GM21367 (cell line): Measurements from ENCODE around the gene TMSB10.

Source experiments
- ATAC-seq: cut with Tn5 transposase; IDR thresholded peaks from one replicate; pipeline ENCODE4 v1.9.1; 2021; ENCODE audit not compliant: unreplicated experiment

TMSB10 gene

DNA sequence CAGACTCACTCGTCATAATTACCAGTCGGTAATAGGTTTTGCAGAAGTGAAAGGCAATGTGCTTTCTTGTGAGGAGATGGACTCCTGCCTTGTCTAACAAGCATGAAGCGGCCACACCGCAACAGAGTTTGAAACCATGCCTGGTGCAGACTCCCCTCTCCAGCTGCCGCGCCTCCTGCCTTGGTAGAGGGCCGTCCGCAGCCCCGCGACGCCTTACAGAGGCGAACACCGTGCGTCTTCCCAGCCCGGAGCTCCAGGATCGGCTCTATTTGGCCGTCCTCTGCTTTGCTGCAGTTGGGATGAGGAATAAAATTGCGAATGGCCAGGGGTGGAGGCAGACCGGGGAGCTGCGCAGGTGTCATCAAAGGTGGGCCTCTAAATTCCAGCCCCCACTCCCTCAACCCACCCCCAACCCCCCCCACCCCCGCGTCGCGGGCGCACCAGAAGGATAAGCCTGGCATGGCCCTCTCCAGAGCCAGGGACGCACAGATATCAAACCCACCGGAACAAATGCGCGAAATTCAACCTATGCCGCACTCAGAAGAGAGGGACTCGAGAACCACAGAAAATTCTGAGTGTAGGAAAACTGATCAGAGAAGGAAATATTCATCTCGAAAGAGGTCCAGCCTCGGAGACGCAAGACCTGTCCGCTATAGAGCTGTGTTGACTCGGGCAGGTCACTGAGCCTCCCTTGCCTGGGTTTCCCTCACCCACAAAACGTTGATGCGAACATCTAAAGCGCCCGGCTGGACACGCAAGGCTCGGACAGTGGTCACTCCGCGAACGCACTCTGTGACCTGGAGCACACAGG lies 25.7 kb upstream of the TMSB10 start:
- peak; percentile 72 for ATAC-seq

DNA sequence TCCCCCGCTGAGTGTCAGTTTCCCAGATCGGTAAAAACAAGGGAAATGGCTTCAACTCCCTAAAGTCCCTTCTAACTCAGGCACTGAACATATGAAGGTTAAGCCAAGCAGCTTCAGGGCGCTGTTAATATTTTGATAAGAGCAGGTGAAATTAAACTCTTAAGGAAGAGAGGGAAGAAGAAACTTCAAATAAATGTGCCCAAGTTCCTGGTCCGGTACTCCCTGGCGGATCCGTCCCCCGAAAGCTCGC lies 25.1 kb upstream of the TMSB10 start:
- no peak for ATAC-seq

DNA sequence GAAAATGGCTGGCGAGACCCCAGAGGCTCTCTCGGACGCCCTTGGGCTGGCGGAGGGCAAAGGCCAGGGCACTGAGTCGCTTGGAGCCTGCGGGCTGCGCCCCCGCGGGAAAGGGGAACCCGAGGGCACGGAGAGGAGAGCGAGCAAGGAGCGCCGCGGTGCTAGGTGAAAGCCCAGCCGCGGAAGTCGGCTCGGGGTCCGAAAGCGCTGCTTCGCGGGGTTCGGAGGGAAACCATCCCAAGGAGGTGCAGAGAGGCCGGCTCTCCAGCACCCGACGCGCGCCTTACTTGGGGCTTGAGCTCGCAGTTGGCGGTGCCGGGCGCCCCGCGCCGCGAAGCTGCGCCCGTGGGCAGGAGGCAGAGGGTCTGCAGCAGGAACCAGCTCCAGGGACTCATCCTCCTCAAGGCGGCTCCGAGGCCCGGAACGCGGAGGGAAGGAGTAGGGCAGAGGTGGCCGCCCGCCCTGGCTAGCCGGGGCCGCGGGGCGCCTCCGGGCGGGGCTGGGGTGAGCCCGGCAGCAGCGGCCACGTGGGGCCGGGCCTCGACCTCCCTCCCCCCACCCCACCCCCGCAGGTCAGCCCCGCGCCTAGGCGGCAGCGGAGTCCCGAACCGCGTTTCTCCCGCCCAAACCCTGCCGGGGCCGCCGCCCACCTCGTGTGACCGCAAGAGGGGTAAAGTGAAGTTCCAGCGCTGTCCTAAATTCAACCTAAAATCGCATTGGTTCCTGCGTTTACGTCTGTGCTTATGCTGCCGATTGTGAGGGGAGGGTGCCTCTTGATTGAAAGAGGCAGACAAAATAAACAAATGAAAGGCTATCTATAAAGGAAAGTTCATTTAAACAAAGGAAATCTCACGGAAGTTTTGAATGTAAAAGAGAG lies 24.6 kb upstream of the TMSB10 start, which contains the start of gene TRABD2A:
TSS of gene TRABD2A (minus strand) at position 440 of the 877 bp plus-strand sequence. CDS start at position 395, 45 bp downstream.
- ATAC-seq = no peak

DNA sequence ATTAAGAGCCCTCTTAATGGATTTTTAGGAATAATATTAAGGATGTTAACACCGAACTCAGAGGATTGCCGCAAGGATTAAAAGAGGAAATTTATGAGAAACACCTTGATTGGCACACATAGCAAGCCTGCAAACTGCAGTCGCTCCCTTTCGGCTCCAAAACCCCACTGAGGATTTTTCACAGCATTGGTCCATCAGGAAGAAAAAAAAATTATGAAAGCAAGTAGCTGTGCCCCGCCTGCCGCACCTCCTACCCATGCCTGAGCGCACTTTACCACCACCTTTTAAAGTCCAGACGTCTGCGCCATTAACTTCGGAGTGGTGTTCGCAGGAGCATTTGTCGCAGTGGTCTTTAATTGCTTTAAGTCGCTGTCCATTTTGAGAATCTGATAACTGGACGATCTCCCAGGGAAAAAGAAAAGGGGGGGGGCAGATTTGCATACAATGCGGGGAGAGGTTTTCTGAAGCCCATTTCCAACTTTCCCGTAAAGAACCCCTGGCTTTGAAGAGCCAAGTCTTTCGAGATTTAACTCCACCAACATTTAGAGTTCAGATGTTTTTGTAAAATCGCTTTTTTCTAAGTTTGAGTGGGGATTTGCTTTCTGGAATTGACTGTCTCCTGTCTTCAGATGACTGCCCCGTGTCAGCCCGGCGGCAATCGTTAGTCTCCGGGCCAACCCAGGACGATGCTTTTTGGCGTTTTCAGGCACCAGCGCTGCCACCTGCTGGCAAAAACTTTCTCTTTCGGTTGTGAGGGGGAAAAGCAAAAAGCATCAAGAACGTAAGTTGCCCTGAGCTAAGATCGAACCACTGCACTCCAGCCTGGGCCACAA lies 23.7 kb upstream of the TMSB10 start:
- ATAC-seq = peak; percentile 47

DNA sequence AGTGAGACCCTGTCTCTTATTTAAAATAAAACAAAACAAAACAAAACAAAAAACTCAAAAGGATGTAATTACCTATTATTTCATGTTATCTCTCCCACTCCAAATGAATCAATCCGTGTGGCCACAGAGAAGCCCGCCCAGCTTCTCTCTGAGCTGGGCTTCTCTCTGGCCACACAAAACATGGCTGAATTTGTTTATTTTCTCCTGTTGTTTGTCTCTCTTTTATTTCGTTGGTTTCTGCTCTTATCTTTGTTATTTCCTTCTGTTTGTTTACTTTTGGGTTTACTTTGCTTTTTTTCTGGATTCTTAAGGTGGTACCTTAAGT lies 23.1 kb upstream of the TMSB10 start:
- no peak for ATAC-seq

DNA sequence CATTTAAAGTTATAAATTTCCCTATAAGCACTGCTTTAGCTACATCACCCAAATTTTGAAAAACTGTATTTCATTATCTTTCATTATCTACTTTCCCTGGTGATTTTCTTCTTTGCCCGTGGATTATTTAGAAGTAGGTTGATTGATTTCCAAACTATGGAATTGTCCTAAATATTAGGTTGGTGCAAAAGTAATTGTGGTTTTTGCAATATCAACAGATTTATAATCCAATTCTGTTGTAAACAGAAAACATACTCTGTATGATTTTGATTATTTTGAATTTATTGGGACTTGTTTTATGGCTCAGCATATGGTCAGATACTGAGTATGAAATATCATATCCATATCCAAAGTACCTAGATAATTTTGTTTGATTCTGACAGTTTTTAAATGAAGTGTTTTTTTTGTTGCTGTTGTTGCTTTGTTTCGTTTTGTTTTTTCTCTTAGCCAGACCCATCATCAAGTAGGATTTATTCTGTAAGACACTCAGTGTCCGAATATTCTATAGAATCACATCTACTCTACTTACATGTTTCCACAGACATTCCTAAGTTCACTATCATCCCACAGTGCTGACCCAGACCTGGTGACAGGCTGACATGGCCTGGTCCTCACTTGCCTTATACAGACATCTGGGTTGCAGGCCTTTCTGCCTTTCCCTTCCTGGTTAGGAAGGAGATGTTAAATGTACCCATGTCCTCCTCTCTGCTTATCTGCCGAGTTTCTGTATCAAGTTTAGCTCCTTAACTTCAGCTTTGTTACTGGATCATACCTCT lies 22.5 kb upstream of the TMSB10 start:
- ATAC-seq = no peak

DNA sequence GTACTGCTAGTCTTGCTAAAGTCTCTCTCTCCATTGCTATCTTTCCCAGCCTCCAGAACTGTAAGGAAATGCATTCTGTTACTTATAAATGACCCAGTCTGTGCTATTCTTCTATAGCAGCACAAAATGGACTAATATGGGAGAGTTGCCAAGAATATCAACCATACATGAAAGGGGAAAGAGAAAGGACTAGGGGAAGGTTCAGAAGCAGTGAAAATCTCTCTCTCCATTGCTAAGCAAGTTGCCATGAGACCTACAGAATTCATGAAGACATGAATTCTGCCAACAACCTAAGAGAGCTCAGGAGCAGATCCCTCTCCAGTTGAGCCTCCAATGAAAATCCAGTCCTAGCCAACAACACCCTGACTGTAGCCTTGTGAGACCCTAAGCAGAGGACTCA lies 21.0 kb upstream of the TMSB10 start:
- ATAC-seq = no peak

DNA sequence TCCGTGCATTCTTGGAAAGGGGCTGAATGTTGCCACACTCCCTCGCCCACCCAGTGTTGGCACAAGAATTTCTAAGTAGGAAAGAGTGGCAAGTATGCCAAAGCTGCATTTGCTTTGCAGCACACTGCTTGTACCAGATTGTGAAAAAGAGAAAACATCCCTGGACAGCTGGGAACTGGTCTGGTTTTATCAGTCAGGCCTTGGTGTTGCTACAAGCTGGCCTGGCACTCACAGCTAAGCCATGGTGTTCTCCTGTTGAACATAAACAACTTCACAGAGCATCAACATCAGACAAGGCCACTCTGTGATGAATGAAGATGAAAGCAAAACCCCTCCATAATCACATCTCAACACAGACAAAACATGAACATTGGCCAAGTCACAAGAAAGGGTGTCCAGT lies 20.3 kb upstream of the TMSB10 start:
- ATAC-seq = no peak

DNA sequence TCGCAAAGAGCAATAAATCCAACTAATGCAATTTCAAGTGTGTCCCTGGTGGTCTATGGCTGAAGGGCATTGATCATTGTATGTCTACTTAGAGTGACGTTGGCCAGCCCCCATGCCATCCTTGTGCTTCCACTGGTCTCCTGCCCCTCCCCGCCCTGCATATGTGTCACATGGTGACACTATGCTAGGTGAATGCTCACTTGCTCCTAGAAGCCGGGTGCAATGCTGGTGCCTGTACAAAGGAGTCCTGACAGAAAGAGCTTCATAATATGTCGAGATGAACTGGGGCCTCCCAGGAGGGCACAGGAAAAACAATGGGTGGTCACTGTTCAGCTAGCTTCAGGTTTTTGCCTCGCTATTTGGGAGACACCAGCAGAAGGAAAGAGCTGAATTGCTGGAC lies 18.7 kb upstream of the TMSB10 start:
- no peak for ATAC-seq

DNA sequence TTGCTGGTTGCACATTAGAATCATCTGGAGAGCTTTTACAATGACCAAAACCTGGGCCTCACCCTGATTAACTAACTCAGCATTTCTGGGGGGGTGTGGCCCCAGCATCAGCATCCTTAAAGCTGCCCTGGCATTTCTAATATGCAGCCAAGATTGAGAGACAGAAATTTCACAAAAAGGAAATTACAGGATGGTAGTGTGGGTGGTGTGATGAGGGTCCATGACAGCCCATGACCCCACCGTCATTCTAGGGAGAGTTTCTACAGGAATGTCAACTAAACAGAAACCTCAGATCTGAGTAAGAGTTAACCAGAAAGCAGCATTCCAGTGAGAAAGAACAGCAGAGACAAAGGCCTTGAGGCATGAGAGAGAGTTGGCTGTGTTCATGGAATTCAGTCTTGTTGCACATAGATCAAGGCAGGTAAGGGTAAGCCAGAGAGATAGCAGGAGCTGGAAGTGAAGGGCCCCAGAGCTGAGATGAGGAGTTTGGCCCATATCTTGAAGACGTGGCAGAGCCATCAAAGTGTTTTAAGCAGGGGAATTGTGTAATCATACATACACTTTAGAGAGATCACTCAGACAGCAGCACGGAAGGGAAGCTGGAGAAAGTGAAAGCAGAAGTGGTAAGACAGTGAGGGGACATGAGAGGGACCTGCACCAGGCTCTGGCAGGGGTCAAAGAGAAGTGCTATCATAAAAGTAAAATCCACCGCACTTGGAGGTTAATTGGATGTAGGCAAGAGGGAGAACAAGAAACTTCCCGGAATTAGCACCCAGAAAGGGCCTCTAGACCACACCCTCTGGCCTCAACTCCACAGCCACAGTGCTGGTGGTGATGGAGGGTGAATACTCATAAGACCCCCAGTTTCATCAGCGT lies 16.8 kb upstream of the TMSB10 start:
- ATAC-seq = peak; percentile 97

DNA sequence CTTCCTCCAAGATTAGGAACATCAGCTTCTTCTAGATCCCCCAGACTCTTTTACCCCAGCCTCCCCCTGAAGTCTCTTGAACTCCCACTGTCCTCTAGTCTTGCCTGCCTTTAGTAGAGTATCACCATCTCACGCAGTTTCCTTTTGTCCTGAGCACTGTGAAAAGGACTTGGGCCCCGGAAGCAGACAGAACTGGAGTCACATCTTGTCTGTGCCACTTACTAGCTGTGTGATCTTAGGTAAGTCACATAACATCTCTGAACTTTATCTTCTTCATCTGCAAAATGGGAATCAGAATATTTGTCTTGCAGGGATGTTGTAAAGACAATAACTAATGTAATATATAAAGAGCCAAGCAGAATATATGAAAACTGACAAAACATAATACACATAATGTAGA lies 16.1 kb upstream of the TMSB10 start:
- ATAC-seq = no peak

DNA sequence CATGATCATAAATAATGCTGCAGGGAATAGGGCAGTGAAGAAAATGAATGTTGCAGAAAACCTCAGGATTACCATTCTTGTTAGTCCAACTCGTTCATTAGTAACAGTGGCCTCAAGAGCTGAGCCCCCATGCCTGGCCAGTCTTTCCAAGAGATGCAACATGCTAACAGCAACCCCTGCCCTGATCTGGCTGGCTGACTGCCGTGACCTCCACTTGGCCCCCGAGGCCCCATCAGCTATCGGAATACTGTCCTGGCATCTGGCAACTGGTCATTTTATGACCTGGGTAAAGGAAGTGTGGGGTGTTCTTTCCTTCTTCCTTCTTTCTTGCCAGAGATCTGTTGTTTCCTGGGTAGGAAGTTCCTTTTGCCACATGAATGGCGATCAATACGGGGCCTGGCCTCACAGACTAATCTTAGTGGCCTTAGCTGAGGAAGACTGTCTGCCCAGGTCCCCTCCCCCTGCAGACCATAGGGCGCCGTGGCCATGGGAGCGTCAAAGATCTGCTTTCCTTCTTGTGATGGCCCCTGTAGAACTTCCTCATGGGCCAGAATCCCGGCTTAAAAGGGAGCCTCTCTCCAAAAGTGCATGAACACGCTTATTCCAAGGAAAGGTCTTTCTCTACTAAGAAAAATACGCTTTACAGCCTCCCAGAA lies 14.0 kb upstream of the TMSB10 start:
- no peak for ATAC-seq

DNA sequence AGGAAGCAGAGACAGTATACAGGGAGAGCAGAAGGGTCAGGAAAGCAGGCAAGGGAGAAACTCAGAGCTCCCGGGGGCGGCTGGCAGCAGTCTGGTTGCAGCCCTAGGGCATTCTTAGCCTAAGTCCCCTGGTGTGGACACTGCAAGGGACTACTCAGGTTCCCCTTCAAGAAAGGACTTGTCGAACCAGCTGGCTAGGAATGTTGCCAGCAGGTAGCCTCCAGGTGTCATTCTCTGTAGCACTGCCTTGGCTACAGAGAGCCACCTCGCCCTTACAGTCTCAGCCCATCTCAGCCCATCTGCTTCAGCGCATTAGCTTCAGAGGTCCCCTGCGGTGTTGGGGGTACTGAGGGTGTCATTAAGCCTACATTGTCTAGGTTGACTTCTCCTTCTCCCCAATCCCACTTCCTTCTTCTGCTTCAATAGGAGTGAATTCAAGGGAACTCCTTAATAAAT lies 11.3 kb upstream of the TMSB10 start:
- ATAC-seq = no peak

DNA sequence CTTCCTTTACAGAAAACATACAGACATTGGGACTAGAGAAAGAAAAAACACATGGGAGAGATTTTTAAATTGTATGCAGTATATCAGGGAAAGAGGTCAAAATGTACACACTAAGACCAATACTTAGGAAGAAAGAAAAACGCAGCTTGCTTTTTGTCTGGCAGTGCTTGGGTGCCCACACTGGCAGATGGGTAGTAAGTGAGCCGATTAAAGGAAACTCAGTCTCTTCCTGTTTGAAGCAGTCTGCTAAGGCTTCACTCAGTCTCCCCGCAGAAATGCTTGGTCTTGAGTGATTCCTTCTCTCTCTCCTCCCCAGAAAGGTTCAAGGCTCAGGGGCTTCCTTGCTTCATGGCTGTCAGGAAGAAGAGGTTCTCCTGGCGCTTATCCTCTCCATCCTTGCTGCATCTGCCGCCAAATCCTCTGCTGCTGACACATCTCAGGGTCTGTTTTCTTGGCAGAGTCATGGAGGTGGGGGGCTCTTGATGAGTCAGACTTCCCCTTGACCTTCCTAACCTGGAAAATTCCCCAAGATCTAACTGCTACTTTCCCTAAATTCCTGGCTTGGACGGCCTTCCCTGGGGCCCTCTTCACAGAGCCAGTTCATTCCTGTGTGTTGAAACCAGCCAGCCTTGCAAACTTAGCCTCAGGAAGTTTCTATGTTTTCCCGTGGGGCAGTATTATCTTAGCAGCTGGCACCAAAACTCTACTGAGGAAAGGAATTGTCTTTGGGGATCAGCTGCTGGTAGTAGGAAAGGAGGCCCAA lies 10.5 kb upstream of the TMSB10 start:
- ATAC-seq = no peak

DNA sequence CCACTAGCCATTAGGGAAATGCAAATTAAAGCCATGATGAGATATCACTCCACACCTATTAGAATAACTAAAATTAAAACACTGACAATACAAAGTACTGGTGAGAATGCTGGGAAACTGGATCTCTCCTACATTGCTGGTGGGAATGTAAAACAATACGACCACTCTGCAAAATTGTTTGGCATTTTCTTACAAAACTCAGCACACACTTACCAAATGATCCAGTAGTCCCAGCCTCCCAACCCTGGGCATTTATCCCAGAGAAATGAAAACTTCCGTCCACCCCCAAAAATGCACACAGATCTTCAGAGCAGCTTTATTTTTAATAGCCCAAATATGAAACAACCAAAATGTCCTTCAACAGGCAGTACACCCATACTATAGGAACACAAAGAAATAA lies 8.9 kb upstream of the TMSB10 start:
- no peak for ATAC-seq

DNA sequence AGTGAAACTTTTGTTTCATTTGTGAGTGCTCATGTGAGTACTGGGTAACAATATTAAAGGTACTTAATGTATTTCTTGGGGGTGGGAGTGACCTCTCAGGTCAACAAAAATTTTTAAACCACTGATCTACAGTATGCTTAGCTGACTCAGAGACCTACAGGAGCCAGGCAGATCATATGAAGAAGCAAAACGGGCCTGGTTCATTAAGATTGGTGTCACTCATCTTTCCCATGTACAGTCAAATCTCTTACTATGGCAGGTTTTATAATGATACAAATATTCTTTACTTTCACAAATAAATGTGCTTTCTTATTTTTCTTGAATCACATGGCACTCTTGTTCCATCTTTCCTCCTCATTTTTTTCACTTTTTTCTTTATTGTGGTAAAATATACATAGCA lies 7.7 kb upstream of the TMSB10 start:
- no peak for ATAC-seq

DNA sequence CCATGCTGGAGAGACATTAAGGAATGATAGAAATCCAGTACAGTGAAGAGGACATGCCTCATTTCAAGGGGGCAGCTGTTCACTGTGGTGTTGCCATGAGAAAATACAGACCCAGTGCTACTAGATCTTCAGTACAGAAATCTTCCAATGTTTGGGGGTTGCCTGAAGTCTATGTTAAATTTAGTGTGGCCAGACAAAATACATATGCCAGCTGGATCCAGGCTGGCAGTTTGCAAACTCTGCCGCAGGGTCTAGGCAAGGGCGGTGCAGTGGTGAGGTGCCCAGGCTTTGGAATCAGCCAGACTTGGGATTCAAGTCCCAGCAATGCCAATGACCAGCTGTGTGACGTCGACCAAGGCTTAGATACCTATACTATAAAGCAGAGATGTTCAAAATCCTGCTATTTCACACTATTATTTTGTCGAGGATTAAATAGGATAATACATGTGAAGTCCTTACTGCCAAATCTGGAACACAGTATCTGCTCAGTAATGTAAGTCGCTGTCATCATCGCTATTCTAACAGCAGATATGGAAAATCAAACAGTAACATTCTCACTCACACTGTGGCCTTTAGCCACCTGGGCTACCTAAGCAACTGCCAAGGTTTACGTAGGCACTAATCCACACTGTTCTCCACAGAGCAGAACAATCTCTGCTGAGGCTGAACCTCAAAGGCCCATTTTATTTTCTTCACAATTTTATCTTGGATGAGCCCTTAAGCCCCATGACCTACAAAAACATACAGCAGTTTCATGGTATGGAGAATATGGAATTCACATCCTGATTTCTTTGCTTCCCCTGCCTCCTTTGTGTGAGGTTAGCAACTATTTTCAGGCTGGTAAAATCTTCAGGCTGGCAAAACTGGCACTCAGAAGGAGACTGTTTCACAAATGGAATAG lies 5.9 kb upstream of the TMSB10 start:
- ATAC-seq = no peak

DNA sequence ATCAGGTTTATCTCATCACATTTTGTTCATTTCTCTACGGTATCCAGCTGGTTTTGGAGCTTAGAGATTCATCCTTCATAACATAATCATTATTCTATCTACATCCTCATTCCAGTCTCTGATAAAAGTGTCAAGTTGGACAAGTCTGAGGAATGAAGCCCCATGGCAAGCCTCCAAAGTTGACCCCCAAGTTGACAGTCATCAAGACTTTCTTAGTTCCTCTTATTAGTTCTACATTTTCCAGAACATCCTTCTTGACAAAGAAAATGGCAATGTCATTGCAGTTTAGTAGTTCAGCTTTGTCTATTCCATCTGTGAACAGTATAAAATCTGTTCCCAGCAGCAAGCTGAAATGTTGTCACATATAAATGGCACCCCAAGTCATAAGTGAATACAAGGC lies 4.5 kb upstream of the TMSB10 start:
- no peak for ATAC-seq
